Measurements from ENCODE around the gene FLNC.

GRCh38 chr7:128860158-128861073 is 30.2 kb downstream of the FLNC start:
- TF ChIP-seq CTCF (IDR thresholded peaks at IDR 0.05) (no peak), TCF7L2 (IDR thresholded peaks at IDR 0.05; ENCODE audit: low read depth, low read length) (no peak)
